B cell (primary cell): ENCODE measurements around the gene PRXL2B. TPM values are rescaled to one million over a fixed set of nuclear protein-coding genes. Genes with fewer than 3 reads are reported as not detected.

ENCODE experiments used
- ATAC-seq: fragments of 200-7000 bp; cut with Tn5 transposase; one replicate; pipeline ENCODE4 v1.10.0; 2021; ENCODE audit warnings: low read depth, mild to moderate bottlenecking, moderate number of reproducible peaks, moderate library complexity
- CTCF ChIA-PET: fragments of 350-600 bp; sonication (Branson Sonifier 250); formaldehyde crosslinking; loops from one replicate; lab custom pipeline; 2021; ENCODE audit warnings: antibody characterized with exemption, inconsistent platforms; lab: Charles Lee
- POLR2A ChIA-PET: fragments of 350-600 bp; sonication (Branson Sonifier 250); formaldehyde crosslinking; loops from one replicate; lab custom pipeline; 2021; ENCODE audit warnings: antibody characterized with exemption; lab: Charles Lee
- DNase-seq: peaks from one replicate; pipeline ENCODE4 v3.0.0; 2013
- H2AFZ ChIP-seq: 2 replicates; pipeline ENCODE4 v1.6.1; 2012; ENCODE audit warnings: mild to moderate bottlenecking, low read depth, low read length; ENCODE audit not compliant: insufficient read depth, poor library complexity, severe bottlenecking
- H3K27ac ChIP-seq, 2 donors: 1 replicate in 1 of 2; 2 replicates in 1 of 2; pipeline ENCODE4 v1.5.1; 2012 to 2013; ENCODE audit warnings: low read length in 2 of 2, mild to moderate bottlenecking in 2 of 2, moderate library complexity in 1 of 2
- H3K27me3 ChIP-seq, 4 experiments: fragments of 200-600 bp in 1 of 4; sonication (generic) in 1 of 4; replicated peaks in 1 of 4; 1 replicate in 2 of 4; 2 replicates in 2 of 4; pipeline versions ENCODE4 v1.6.1 to v1.7.0; 2013 to 2016; ENCODE audit warnings: low read length in 3 of 4, mild to moderate bottlenecking in 2 of 4, mixed read lengths in 1 of 4, moderate library complexity in 1 of 4; ENCODE audit not compliant: insufficient read depth in 4 of 4, control insufficient read depth in 3 of 4; ENCODE audit errors: control extremely low read depth in 1 of 4
- H3K36me3 ChIP-seq, 2 experiments: replicated peaks in 1 of 2; 1 replicate in 1 of 2; 2 replicates in 1 of 2; pipeline versions ENCODE4 v1.6.1 to v1.7.1; 2013; ENCODE audit warnings: low read length in 1 of 2; ENCODE audit not compliant: insufficient read depth in 2 of 2, control insufficient read depth in 1 of 2; ENCODE audit errors: control extremely low read depth in 1 of 2, extremely low read depth in 1 of 2
- H3K4me1 ChIP-seq, 2 donors: fragments of 200-600 bp in 1 of 2; sonication (generic) in 1 of 2; 1 replicate in 1 of 2; 2 replicates in 1 of 2; pipeline versions ENCODE4 v1.5.1 to v1.6.1; 2013 to 2017; ENCODE audit warnings: low read length in 2 of 2; ENCODE audit not compliant: control insufficient read depth in 2 of 2, insufficient read depth in 2 of 2
- H3K4me2 ChIP-seq: replicated peaks from 2 replicates; pipeline ENCODE3; 2012; ENCODE audit warnings: mild to moderate bottlenecking, low read depth, low read length; ENCODE audit not compliant: poor library complexity, severe bottlenecking
- H3K4me3 ChIP-seq, 5 experiments: fragments of 200-600 bp in 1 of 5; sonication (generic) in 1 of 5; 1 replicate in 3 of 5; 2 replicates in 2 of 5; pipeline versions ENCODE4 v1.5.1 to v1.7.0; 2011 to 2016; ENCODE audit warnings: low read length in 4 of 5, mild to moderate bottlenecking in 4 of 5, low read depth in 2 of 5, control low read depth in 1 of 5, moderate library complexity in 1 of 5; ENCODE audit not compliant: insufficient read depth in 1 of 5; ENCODE audit errors: control extremely low read depth in 1 of 5, extremely low read depth in 1 of 5
- H3K79me2 ChIP-seq: fragments of 200-600 bp; sonication (generic); one replicate; pipeline ENCODE4 v1.6.0; 2016; ENCODE audit warnings: low read length; ENCODE audit not compliant: control insufficient read depth, insufficient read depth
- H3K9ac ChIP-seq: fragments of 200-600 bp; sonication (generic); 2 replicates; pipeline ENCODE4 v1.6.1; 2017; ENCODE audit warnings: mild to moderate bottlenecking, low read length, moderate library complexity
- H3K9me3 ChIP-seq, 3 donors: one replicate each; pipeline versions ENCODE4 v1.6.1 to v1.7.1; 2013; ENCODE audit warnings: low read length in 2 of 3; ENCODE audit not compliant: control insufficient read depth in 2 of 3, insufficient read depth in 1 of 3; ENCODE audit errors: control extremely low read depth in 1 of 3
- H4K20me1 ChIP-seq: 2 replicates; pipeline ENCODE4 v1.6.0; 2012; ENCODE audit warnings: mild to moderate bottlenecking, low read length; ENCODE audit not compliant: insufficient read depth, control insufficient read depth, poor library complexity, severe bottlenecking
- H3K27ac Mint-ChIP-seq: one replicate; pipeline ENCODE4 v1.8.0; 2021; ENCODE audit warnings: mixed read lengths
- H3K27me3 Mint-ChIP-seq: one replicate; pipeline ENCODE4 v1.8.0; 2021; ENCODE audit warnings: mixed read lengths
- H3K4me1 Mint-ChIP-seq: one replicate; pipeline ENCODE4 v1.8.0; 2021; ENCODE audit warnings: mixed read lengths
- H3K4me3 Mint-ChIP-seq: one replicate; pipeline ENCODE4 v1.8.0; 2021; ENCODE audit warnings: mixed read lengths
- H3K9me3 Mint-ChIP-seq: one replicate; pipeline ENCODE4 v1.8.0; 2022; ENCODE audit warnings: mixed read lengths; ENCODE audit not compliant: insufficient read depth
- EZH2 ChIP-seq: IDR thresholded peaks from 2 replicates; pipeline ENCODE4 v1.6.1; 2012; ENCODE audit warnings: borderline replicate concordance, low read depth, mild to moderate bottlenecking, moderate library complexity, low read length; ENCODE audit not compliant: insufficient read depth, poor library complexity, severe bottlenecking
- WGBS: methylation state at CpG from one replicate; pipeline ENCODE4 v1.1.5; 2013; ENCODE audit warnings: missing lambda C conversion rate; ENCODE audit not compliant: insufficient coverage; 5-methylcytosine and 5-hydroxymethylcytosine counted together
- intact Hi-C: fragments of 100-400 bp; cut with micrococcal nuclease; formaldehyde crosslinking; loops from one replicate; pipeline ENCODE4 v1.10.0; 2022
- polyA plus RNA-seq: library from polyadenylated mRNA; depleted of rRNA; stranded (reverse); fragments of >200 nt; gene quantifications from 2 replicates; pipeline ENCODE4 v1.2.3, GENCODE V29; 2012
- total RNA-seq, 2 donors: library from RNA; stranded (reverse); fragments of 120-200 nt in 1 of 2; gene quantifications; 1 replicate in 1 of 2; 2 replicates in 1 of 2; pipeline versions ENCODE4 v1.2.3 to v1.2.4, GENCODE V29; 2013 to 2022
- TF ChIP-seq, protein P1 (sequence below): fragments of 200-600 bp; IDR thresholded peaks from one replicate; pipeline ENCODE4 v1.8.0; 2022; ENCODE audit warnings: antibody characterized with exemption, mild to moderate bottlenecking

Gene PRXL2B
- total and polyA plus RNA-seq, 2 donors (not counting 1 experiment from before 2014, with no cell fraction given), result 13.0 to 27.0 TPM

DNA sequence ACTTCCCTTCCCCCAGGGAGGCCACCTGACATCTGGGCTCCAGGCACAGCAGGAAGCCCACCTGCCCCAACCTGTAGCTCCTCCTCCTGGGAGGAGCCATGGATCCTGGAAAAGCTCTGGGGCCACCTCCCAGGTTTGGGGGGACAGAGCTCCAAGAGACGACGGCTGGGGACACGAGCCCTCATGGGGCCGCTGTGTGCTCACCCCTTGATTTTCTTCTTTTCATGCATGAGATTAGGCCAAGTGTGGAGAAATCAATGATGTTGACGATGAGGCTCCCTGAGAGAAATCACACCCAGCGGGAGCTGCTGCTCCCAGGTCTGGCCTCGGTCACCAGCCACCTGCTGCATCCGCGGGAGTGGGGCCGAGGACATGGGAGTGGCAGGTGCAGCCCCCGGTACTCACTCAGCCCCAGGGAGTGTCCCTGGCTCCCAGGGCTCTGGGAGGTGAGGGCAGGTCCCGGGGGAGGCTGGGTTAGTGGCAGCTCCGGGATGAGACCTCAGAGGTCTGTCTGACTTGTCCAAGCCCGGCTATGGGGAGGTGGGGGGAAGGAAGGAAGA lies 21.7 kb upstream of the PRXL2B start:
- Histone ChIP-seq H3K4me1 (no peaks in the 10 kb centered on the region), H3K9ac (no peak overlapping the region), H3K27me3 (no peaks in the 10 kb centered on the region), H3K4me2 (no peak overlapping the region), H3K79me2 (no peaks in the 10 kb centered on the region), H3K9me3 (no peaks in the 10 kb centered on the region), H3K36me3 (peaks cover 0 to 31% of the 10 kb centered on the region in 2 experiments), H3K27ac (no peak overlapping the region), H3K4me3 (no peak overlapping the region), H2AFZ (no peak overlapping the region), H4K20me1 (peaks cover 15% of the 10 kb centered on the region)
- no peak for ATAC-seq
- H3K4me1 Mint-ChIP-seq, result peaks cover 5% of the 10 kb centered on the region
- H3K27ac Mint-ChIP-seq, result no peak overlapping the region
- no peaks in the 10 kb centered on the region for H3K9me3 Mint-ChIP-seq
- no peaks in the 10 kb centered on the region for H3K27me3 Mint-ChIP-seq
- ChIA-PET POLR2A (interaction anchor here (1.1 to 2.0 kb wide), 2 partner anchors 8 to 20 kb away, joined by 5 to 7 read pairs; partner anchors contain the start of gene TNFRSF14), CTCF (interaction anchor here (1.1 kb wide), 1 partner anchor 16 kb away, joined by 3 read pairs; no protein-coding TSS in a partner anchor)
- no peak for DNase-seq
- intact Hi-C loops, result no loop called here
- TF ChIP-seq EZH2, result no peak
- TF ChIP-seq, protein P1, sequence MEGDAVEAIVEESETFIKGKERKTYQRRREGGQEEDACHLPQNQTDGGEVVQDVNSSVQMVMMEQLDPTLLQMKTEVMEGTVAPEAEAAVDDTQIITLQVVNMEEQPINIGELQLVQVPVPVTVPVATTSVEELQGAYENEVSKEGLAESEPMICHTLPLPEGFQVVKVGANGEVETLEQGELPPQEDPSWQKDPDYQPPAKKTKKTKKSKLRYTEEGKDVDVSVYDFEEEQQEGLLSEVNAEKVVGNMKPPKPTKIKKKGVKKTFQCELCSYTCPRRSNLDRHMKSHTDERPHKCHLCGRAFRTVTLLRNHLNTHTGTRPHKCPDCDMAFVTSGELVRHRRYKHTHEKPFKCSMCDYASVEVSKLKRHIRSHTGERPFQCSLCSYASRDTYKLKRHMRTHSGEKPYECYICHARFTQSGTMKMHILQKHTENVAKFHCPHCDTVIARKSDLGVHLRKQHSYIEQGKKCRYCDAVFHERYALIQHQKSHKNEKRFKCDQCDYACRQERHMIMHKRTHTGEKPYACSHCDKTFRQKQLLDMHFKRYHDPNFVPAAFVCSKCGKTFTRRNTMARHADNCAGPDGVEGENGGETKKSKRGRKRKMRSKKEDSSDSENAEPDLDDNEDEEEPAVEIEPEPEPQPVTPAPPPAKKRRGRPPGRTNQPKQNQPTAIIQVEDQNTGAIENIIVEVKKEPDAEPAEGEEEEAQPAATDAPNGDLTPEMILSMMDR, result no peak
- 68% methylated on average over 14 of the region's 14 CpGs for WGBS
- no peak overlapping the region for H3K4me3 Mint-ChIP-seq
